Panc1 (cell line): ENCODE data around the gene P2RY8.

ENCODE experiments used
- POLR2AphosphoS5 ChIP-seq: IDR thresholded peaks from 2 replicates; pipeline ENCODE4 v1.6.1; 2012; ENCODE audit warnings: mild to moderate bottlenecking, low read depth, low read length, moderate library complexity
- TCF7L2 ChIP-seq: IDR thresholded peaks from 2 replicates; pipeline ENCODE4 v1.6.1; 2011; ENCODE audit warnings: mild to moderate bottlenecking, low read depth, low read length, inconsistent platforms
- TF ChIP-seq, protein P1 (sequence below): fragments of 450-650 bp; IDR thresholded peaks from 2 replicates; pipeline ENCODE4 v1.5.1; 2017; ENCODE audit warnings: mild to moderate bottlenecking
- TF ChIP-seq, protein P2 (sequence below), 2 experiments: IDR thresholded peaks; 2 replicates each; pipeline ENCODE4 v1.6.1; 2011 to 2012; ENCODE audit warnings: low read depth in 2 of 2, control low read depth in 1 of 2, low read length in 1 of 2, mild to moderate bottlenecking in 1 of 2, moderate library complexity in 1 of 2; ENCODE audit not compliant: insufficient read depth in 1 of 2

DNA sequence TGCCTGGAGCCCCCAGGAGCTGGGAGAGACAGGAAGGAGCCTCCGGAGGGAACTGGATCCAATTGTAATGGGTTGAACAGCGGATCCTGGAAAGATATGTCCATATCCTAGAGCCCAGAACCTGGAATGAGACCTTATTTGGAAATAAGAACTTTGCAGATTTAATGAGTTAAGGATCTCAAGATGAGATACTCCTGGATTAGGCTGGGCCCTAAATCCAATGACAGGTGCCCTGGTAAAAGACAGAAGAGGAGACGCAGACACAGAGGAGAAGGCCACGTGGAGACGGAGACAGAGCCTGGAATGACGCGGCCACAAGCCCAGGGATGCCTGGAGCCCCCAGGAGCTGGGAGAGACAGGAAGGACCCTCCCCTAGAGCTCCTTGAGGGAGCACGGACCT is 34.1 kb downstream of the P2RY8 start:
- TF ChIP-seq, protein P1, sequence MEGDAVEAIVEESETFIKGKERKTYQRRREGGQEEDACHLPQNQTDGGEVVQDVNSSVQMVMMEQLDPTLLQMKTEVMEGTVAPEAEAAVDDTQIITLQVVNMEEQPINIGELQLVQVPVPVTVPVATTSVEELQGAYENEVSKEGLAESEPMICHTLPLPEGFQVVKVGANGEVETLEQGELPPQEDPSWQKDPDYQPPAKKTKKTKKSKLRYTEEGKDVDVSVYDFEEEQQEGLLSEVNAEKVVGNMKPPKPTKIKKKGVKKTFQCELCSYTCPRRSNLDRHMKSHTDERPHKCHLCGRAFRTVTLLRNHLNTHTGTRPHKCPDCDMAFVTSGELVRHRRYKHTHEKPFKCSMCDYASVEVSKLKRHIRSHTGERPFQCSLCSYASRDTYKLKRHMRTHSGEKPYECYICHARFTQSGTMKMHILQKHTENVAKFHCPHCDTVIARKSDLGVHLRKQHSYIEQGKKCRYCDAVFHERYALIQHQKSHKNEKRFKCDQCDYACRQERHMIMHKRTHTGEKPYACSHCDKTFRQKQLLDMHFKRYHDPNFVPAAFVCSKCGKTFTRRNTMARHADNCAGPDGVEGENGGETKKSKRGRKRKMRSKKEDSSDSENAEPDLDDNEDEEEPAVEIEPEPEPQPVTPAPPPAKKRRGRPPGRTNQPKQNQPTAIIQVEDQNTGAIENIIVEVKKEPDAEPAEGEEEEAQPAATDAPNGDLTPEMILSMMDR: no peak
- TF ChIP-seq, protein P2, sequence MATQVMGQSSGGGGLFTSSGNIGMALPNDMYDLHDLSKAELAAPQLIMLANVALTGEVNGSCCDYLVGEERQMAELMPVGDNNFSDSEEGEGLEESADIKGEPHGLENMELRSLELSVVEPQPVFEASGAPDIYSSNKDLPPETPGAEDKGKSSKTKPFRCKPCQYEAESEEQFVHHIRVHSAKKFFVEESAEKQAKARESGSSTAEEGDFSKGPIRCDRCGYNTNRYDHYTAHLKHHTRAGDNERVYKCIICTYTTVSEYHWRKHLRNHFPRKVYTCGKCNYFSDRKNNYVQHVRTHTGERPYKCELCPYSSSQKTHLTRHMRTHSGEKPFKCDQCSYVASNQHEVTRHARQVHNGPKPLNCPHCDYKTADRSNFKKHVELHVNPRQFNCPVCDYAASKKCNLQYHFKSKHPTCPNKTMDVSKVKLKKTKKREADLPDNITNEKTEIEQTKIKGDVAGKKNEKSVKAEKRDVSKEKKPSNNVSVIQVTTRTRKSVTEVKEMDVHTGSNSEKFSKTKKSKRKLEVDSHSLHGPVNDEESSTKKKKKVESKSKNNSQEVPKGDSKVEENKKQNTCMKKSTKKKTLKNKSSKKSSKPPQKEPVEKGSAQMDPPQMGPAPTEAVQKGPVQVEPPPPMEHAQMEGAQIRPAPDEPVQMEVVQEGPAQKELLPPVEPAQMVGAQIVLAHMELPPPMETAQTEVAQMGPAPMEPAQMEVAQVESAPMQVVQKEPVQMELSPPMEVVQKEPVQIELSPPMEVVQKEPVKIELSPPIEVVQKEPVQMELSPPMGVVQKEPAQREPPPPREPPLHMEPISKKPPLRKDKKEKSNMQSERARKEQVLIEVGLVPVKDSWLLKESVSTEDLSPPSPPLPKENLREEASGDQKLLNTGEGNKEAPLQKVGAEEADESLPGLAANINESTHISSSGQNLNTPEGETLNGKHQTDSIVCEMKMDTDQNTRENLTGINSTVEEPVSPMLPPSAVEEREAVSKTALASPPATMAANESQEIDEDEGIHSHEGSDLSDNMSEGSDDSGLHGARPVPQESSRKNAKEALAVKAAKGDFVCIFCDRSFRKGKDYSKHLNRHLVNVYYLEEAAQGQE (IDR thresholded peaks at IDR 0.05; ENCODE audit: insufficient read depth in 1 of 2, low read depth in 2 of 2, low read length in 1 of 2): no peak
- no peak for TF ChIP-seq POLR2AphosphoS5
- TF ChIP-seq TCF7L2: no peak
